UCSD-AML1 (cell line): ENCODE measurements around the gene RESF1.

Experiments
- DNase-seq: peaks from one replicate; lab custom pipeline; 2025; ENCODE audit not compliant: unreplicated experiment; lab: John Stamatoyannopoulos, UW

RESF1 gene

GRCh38 chr12:32005496-32006125 is 46.4 kb downstream of the RESF1 start:
- DNase-seq = peak; percentile 20
